ENCODE measurements around the gene SPTBN1. TPM values are rescaled to one million over a fixed set of nuclear protein-coding genes. Genes with fewer than 3 reads are reported as not detected.

Gene SPTBN1
- total and polyA plus RNA-seq, 9 of the 15 experiments (the other 6 are each of a cell fraction or from before 2014, with no cell fraction given): 8.9 to 66.8 (median 31.4) TPM

DNA sequence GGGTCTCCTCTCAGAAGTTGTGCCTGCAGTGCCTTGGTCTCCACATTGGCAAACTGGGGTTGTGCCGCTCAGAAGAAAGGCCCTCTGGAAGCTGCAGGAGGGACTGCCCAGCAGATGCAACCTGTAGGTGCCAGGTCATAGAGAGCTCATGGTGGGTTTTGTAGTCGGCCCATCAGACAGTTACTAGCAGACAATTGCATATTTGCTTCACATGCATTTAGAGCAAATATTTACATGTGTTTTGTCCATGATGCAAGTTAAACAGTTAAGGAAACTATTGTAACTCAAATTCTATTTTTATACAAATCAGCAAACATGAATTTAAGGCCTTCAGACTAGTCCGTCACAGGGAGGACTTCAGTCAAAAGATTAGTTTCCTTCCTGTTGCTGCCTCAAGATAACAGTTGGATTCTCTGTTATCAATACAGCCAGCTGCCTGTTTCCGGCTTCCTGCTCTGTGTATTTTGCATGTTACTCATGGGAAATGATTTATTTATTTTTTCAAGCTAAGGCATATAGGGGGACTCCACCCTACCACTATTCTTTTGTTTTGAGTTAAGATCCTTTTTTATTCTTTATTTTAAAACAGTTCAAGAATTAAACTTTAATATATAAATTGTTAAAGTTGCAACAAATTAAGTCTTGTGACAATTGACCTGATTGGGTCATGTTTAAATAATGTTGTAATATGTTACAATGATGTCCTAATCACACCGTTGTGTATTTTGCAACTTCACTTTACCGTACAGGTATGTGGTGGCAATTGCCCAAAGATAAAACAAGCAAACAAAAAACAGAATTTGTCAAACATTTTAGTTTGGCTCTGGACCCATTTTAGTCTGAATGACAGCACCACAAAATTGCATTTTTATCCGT lies 133.5 kb downstream of the SPTBN1 start (continued):
- TF ChIP-seq, protein P1, sequence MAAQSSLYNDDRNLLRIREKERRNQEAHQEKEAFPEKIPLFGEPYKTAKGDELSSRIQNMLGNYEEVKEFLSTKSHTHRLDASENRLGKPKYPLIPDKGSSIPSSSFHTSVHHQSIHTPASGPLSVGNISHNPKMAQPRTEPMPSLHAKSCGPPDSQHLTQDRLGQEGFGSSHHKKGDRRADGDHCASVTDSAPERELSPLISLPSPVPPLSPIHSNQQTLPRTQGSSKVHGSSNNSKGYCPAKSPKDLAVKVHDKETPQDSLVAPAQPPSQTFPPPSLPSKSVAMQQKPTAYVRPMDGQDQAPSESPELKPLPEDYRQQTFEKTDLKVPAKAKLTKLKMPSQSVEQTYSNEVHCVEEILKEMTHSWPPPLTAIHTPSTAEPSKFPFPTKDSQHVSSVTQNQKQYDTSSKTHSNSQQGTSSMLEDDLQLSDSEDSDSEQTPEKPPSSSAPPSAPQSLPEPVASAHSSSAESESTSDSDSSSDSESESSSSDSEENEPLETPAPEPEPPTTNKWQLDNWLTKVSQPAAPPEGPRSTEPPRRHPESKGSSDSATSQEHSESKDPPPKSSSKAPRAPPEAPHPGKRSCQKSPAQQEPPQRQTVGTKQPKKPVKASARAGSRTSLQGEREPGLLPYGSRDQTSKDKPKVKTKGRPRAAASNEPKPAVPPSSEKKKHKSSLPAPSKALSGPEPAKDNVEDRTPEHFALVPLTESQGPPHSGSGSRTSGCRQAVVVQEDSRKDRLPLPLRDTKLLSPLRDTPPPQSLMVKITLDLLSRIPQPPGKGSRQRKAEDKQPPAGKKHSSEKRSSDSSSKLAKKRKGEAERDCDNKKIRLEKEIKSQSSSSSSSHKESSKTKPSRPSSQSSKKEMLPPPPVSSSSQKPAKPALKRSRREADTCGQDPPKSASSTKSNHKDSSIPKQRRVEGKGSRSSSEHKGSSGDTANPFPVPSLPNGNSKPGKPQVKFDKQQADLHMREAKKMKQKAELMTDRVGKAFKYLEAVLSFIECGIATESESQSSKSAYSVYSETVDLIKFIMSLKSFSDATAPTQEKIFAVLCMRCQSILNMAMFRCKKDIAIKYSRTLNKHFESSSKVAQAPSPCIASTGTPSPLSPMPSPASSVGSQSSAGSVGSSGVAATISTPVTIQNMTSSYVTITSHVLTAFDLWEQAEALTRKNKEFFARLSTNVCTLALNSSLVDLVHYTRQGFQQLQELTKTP (IDR thresholded peaks at IDR 0.05; ENCODE audit: low read depth in 1 of 2, partially characterized antibody in 2 of 2): peak in 1 of 2 experiments; percentile 92
- TF ChIP-seq, protein P2, sequence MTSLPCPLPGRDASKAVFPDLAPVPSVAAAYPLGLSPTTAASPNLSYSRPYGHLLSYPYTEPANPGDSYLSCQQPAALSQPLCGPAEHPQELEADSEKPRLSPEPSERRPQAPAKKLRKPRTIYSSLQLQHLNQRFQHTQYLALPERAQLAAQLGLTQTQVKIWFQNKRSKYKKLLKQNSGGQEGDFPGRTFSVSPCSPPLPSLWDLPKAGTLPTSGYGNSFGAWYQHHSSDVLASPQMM (CRISPR knock-in tag; IDR thresholded peaks at IDR 0.05): no peak
- TF ChIP-seq GTF2A2 (tag; IDR thresholded peaks at IDR 0.05) (no peak), ETV6 (IDR thresholded peaks at IDR 0.05; ENCODE audit: borderline replicate concordance in 1 of 2, low read depth in 2 of 2, low read length in 1 of 2) (peak; percentile 98 to 99), ETV6 (CRISPR knock-in tag; IDR thresholded peaks at IDR 0.05; ENCODE audit: borderline replicate concordance) (no peak), CTBP1 (IDR thresholded peaks at IDR 0.05; ENCODE audit: borderline replicate concordance) (peak; percentile 40; the same call in 1 of the 2 replicates), SMARCE1 (IDR thresholded peaks at IDR 0.05) (peak; percentile 99), MAZ (CRISPR knock-in tag; conservative IDR thresholded peaks at IDR 0.05 in 1 of 2, IDR thresholded peaks at IDR 0.05 in 1 of 2) (peak; percentile 33 to 64; a peak in 2 of 4 replicates), ZNF212 (CRISPR knock-in tag; IDR thresholded peaks at IDR 0.05) (no peak), MEIS2 (IDR thresholded peaks at IDR 0.05; ENCODE audit: partially characterized antibody) (peak; percentile 98), C11orf30 (IDR thresholded peaks at IDR 0.05; ENCODE audit: low read depth) (peak; percentile 46; the same call in 1 of the 2 replicates), ZZZ3 (IDR thresholded peaks at IDR 0.05) (no peak)
- TF ChIP-seq, protein P3, sequence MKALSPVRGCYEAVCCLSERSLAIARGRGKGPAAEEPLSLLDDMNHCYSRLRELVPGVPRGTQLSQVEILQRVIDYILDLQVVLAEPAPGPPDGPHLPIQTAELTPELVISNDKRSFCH (CRISPR knock-in tag; IDR thresholded peaks at IDR 0.05): no peak
- TF ChIP-seq, protein P3 (tag; IDR thresholded peaks at IDR 0.05): 0 out of 2 replicates have a peak, but pooled peaks have one; percentile 48
- TF ChIP-seq, protein P4, sequence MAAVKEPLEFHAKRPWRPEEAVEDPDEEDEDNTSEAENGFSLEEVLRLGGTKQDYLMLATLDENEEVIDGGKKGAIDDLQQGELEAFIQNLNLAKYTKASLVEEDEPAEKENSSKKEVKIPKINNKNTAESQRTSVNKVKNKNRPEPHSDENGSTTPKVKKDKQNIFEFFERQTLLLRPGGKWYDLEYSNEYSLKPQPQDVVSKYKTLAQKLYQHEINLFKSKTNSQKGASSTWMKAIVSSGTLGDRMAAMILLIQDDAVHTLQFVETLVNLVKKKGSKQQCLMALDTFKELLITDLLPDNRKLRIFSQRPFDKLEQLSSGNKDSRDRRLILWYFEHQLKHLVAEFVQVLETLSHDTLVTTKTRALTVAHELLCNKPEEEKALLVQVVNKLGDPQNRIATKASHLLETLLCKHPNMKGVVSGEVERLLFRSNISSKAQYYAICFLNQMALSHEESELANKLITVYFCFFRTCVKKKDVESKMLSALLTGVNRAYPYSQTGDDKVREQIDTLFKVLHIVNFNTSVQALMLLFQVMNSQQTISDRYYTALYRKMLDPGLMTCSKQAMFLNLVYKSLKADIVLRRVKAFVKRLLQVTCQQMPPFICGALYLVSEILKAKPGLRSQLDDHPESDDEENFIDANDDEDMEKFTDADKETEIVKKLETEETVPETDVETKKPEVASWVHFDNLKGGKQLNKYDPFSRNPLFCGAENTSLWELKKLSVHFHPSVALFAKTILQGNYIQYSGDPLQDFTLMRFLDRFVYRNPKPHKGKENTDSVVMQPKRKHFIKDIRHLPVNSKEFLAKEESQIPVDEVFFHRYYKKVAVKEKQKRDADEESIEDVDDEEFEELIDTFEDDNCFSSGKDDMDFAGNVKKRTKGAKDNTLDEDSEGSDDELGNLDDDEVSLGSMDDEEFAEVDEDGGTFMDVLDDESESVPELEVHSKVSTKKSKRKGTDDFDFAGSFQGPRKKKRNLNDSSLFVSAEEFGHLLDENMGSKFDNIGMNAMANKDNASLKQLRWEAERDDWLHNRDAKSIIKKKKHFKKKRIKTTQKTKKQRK (IDR thresholded peaks at IDR 0.05; ENCODE audit: borderline replicate concordance, low read depth, low read length): no peak

Data from K562 (cell line).